GM18520 (cell line): ENCODE measurements around the gene PIGW.

Experiments
- ATAC-seq: cut with Tn5 transposase; IDR thresholded peaks from one replicate; pipeline ENCODE4 v1.9.1; 2021; ENCODE audit not compliant: unreplicated experiment

PIGW gene

GRCh38 chr17:36545465-36546417, 11.0 kb downstream of the PIGW start:
- peak; percentile 56 for ATAC-seq

DNA sequence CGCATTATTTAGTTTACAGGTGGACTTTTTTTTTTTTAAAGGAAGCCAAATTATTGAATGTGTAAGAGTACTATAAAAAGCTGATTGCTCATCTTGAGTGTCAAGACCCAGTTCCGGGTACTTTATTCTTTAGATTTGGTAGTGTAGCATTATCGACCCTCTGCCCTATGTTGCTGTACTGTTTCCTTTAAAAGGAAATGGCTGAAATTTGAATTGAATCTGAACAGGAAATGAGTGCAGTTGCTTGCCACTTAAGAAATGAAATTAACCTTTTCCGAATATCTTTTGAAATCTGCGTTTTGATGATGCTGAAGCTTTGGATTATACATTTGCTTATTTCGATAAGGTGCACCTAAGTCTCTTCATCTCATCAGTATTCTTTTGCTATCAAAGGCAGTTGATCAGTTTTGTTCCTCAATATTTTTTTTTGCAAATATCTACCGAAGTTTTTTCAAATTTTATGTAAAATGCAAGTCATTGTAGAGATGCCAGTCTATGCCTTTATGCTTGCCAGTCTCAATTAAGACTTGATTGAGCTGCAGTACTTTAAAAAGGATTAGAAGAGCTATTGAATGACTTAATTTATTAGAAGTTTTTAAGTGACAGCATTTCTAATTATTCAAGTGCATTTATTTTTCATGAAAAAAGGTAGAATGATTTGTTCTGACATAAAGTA, 11.8 kb downstream of the PIGW start:
- no peak for ATAC-seq

- no peak for ATAC-seq
Measured at GRCh38 chr17:36547776-36548175, 13.0 kb downstream of the PIGW start.

DNA sequence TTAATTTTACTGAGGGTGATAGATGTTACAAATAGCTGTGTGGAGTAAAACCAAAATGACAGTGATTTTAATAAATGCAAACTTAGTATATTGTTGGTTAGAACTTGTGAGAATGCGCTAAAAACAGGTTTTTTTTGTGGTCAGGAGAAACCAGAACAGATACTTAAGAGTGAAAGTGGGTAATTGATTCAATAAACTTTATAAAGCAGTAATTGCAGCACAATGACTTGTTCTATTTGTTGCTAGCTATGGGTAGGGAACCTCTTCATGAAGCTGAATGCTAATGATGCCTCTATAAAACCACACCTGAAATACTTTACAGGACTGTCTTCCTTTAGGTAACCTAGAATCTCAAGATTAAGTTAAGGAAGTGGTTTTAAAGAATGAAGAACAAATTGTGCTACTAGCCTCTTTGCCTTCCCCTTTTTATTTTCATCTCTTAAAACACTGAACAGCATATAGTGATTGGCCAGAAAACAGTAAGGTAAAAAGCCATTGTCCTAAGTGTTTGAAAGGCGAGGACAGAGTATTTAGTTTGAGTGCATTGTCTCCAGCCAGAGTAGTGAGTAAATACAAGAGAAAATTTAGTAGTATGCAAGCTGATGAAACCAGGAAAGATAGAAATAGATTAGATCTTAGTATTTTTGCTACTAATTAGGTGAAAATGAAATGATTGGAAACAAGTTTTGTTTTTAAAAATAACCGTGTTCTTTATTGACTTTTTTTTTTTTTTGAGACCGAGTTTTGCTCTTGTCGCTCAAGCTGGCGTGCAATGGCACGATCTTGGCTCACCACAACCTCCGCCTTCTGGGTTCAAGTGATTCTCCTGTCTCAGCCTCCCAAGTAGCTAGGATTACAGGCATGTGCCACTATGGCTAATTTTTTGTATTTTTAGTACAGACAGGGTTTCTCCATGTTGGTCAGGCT, 16.0 kb downstream of the PIGW start:
- ATAC-seq = no peak

DNA sequence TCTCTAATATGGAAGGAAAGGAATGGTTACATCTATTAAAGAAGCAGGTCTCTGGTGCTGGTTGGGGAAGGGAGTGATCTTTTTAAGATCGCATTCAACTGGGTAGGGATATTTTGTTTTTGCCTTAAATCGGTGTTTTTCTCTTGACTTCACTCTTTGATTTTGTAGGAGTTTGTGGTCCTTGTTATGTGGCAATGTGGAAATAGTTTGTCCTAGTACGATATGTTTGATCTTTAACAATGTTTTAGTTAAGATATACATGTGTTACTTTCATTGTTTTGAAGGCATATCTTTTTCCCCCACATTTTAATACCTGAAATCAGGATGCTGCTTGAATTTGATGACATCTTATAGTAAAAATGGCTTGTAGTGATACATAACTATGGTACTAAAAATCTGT, 18.7 kb downstream of the PIGW start:
- no peak for ATAC-seq

DNA sequence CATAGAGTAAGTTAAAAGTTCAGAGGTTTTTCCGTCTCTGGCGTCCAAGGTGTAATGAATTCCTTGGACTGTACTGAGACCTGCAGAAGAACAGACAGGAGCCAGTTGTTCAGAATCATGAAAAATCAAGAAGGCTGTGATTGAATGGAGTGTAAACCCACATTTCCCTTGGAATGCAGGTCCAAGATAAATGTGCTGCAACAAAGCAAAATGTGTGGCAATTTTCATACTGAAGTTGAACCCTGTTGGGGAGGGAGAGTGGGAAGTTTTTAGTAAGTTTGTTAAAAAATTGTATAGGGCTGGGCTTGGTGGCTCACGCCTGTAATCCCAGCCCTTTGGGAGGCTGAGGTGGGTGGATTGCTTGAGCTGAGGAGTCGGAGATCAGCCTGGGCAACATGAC, 31.3 kb downstream of the PIGW start:
- no peak for ATAC-seq

GRCh38 chr17:36575028-36575427, 40.2 kb downstream of the PIGW start:
- no peak for ATAC-seq

DNA sequence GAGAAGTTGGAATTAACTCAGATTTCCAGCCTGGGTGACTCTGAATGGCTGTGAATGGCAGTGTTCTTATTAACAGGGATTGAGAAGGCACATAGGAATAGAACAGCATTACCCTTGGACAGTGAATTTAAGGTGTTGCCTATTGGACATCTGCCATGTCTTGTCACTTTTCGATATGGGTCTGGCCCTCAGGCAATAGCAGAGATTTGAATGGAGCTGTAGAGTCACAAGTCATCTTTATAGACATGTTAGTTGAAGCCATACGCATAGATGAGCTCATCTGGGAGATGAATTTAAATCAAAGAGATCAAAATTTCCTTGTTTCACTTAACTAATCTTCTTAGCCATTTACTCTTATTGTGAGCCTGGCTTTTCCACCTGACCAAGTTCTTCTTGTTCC, 42.0 kb downstream of the PIGW start:
- no peak for ATAC-seq

- ATAC-seq = no peak
Measured at GRCh38 chr17:36578671-36579070, 43.9 kb downstream of the PIGW start.

- ATAC-seq = no peak
Measured at GRCh38 chr17:36583787-36584186, 49.0 kb downstream of the PIGW start.

- no peak for ATAC-seq
Measured at GRCh38 chr17:36586138-36586537, 51.4 kb downstream of the PIGW start.
